ENCODE data around the gene CLIC5. TPM values are rescaled to one million over a fixed set of nuclear protein-coding genes. Genes with fewer than 3 reads are reported as not detected.

The CLIC5 gene
- polyA plus RNA-seq, 3 donors = 184 to 208 (median 186) TPM

- DNase-seq (ENCODE audit: extremely low read depth in 1 of 11, low read depth in 9 of 11, low spot score in 4 of 11) = no peak
Measured at GRCh38 chr6:45881705-45882467, 133.8 kb downstream of the CLIC5 start.

- DNase-seq (ENCODE audit: extremely low read depth in 1 of 11, low read depth in 9 of 11, low spot score in 4 of 11) = peak in 9 of 11 donors; percentile 8 to 38 (median 21)
Measured at GRCh38 chr6:45880676-45881075, 135.0 kb downstream of the CLIC5 start.

GRCh38 chr6:45880159-45880558 is 135.5 kb downstream of the CLIC5 start:
- peak; percentile 50 to 82 (median 64) for DNase-seq (ENCODE audit: extremely low read depth in 1 of 11, low read depth in 9 of 11, low spot score in 4 of 11)

- DNase-seq (ENCODE audit: extremely low read depth in 1 of 11, low read depth in 9 of 11, low spot score in 4 of 11) = no peak
Measured at GRCh38 chr6:45877970-45878590, 137.6 kb downstream of the CLIC5 start.

- DNase-seq (ENCODE audit: extremely low read depth in 1 of 11, low read depth in 9 of 11, low spot score in 4 of 11) = no peak
Measured at GRCh38 chr6:45872827-45873365, 142.8 kb downstream of the CLIC5 start.

- DNase-seq (ENCODE audit: extremely low read depth in 1 of 11, low read depth in 9 of 11, low spot score in 4 of 11) = no peak
Measured at GRCh38 chr6:45870531-45870930, 145.1 kb downstream of the CLIC5 start.

- DNase-seq (ENCODE audit: extremely low read depth in 1 of 11, low read depth in 9 of 11, low spot score in 4 of 11) = no peak
Measured at GRCh38 chr6:45864651-45865050, 151.0 kb downstream of the CLIC5 start.

- no peak for DNase-seq (ENCODE audit: extremely low read depth in 1 of 11, low read depth in 9 of 11, low spot score in 4 of 11)
Measured at GRCh38 chr6:45858691-45859090, 157.0 kb downstream of the CLIC5 start.

- no peak for DNase-seq (ENCODE audit: extremely low read depth in 1 of 11, low read depth in 9 of 11, low spot score in 4 of 11)
Measured at GRCh38 chr6:45857827-45858226, 157.8 kb downstream of the CLIC5 start.

GRCh38 chr6:45855642-45856394 is 159.8 kb downstream of the CLIC5 start:
- DNase-seq (ENCODE audit: extremely low read depth in 1 of 11, low read depth in 9 of 11, low spot score in 4 of 11) = no peak

GRCh38 chr6:45854149-45854742 is 161.4 kb downstream of the CLIC5 start:
- no peak for DNase-seq (ENCODE audit: extremely low read depth in 1 of 11, low read depth in 9 of 11, low spot score in 4 of 11)

GRCh38 chr6:45851034-45851400 is 164.6 kb downstream of the CLIC5 start:
- no peak for DNase-seq (ENCODE audit: extremely low read depth in 1 of 11, low read depth in 9 of 11, low spot score in 4 of 11)

- DNase-seq (ENCODE audit: extremely low read depth in 1 of 11, low read depth in 9 of 11, low spot score in 4 of 11) = no peak
Measured at GRCh38 chr6:45850378-45851033, 165.2 kb downstream of the CLIC5 start.

- DNase-seq (ENCODE audit: extremely low read depth in 1 of 11, low read depth in 9 of 11, low spot score in 4 of 11) = no peak
Measured at GRCh38 chr6:45845567-45845966, 170.1 kb downstream of the CLIC5 start.

- DNase-seq (ENCODE audit: extremely low read depth in 1 of 11, low read depth in 9 of 11, low spot score in 4 of 11) = no peak
Measured at GRCh38 chr6:45844986-45845385, 170.7 kb downstream of the CLIC5 start.

GRCh38 chr6:45843848-45844521 is 171.7 kb downstream of the CLIC5 start:
- DNase-seq (ENCODE audit: extremely low read depth in 1 of 11, low read depth in 9 of 11, low spot score in 4 of 11) = no peak

- no peak for DNase-seq (ENCODE audit: extremely low read depth in 1 of 11, low read depth in 9 of 11, low spot score in 4 of 11)
Measured at GRCh38 chr6:45841062-45841461, 174.6 kb downstream of the CLIC5 start.

GRCh38 chr6:45838996-45839395 is 176.7 kb downstream of the CLIC5 start:
- no peak for DNase-seq (ENCODE audit: extremely low read depth in 1 of 11, low read depth in 9 of 11, low spot score in 4 of 11)

All from renal cortex interstitium (tissue), 11 donors.